AG09319 (cell line): ENCODE data around the gene BOD1L1.

Experiments used
- DNase-seq: peaks from one replicate; pipeline ENCODE4 v3.0.0-alpha.2; 2010; ENCODE audit warnings: low read depth; ENCODE audit errors: extremely low read depth
- TF ChIP-seq, protein P1 (sequence below): IDR thresholded peaks from 2 replicates; pipeline ENCODE4 v1.5.1; 2011; ENCODE audit warnings: low read depth, mild to moderate bottlenecking, inconsistent platforms, low read length, moderate library complexity

The BOD1L1 gene

DNA sequence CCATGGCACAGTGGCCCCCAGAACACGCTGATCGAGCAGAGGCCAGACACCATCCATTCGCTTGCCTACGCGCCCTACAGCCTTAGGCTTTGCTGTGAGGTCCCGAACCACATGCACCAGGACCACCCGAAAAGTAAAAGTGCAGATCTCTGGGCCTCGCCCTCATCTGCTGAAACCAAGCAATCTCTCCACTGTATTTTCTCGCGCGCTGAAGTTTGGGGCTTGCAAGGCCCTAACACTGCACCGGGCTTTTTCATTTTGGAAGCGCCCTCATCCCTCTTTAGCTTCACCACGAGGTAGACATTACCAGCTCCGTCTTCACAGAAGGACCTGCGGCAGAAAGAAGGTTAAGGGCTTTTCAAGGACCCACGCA, 104.4 kb downstream of the BOD1L1 start:
- TF ChIP-seq, protein P1, sequence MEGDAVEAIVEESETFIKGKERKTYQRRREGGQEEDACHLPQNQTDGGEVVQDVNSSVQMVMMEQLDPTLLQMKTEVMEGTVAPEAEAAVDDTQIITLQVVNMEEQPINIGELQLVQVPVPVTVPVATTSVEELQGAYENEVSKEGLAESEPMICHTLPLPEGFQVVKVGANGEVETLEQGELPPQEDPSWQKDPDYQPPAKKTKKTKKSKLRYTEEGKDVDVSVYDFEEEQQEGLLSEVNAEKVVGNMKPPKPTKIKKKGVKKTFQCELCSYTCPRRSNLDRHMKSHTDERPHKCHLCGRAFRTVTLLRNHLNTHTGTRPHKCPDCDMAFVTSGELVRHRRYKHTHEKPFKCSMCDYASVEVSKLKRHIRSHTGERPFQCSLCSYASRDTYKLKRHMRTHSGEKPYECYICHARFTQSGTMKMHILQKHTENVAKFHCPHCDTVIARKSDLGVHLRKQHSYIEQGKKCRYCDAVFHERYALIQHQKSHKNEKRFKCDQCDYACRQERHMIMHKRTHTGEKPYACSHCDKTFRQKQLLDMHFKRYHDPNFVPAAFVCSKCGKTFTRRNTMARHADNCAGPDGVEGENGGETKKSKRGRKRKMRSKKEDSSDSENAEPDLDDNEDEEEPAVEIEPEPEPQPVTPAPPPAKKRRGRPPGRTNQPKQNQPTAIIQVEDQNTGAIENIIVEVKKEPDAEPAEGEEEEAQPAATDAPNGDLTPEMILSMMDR: no peak
- no peak for DNase-seq

DNA sequence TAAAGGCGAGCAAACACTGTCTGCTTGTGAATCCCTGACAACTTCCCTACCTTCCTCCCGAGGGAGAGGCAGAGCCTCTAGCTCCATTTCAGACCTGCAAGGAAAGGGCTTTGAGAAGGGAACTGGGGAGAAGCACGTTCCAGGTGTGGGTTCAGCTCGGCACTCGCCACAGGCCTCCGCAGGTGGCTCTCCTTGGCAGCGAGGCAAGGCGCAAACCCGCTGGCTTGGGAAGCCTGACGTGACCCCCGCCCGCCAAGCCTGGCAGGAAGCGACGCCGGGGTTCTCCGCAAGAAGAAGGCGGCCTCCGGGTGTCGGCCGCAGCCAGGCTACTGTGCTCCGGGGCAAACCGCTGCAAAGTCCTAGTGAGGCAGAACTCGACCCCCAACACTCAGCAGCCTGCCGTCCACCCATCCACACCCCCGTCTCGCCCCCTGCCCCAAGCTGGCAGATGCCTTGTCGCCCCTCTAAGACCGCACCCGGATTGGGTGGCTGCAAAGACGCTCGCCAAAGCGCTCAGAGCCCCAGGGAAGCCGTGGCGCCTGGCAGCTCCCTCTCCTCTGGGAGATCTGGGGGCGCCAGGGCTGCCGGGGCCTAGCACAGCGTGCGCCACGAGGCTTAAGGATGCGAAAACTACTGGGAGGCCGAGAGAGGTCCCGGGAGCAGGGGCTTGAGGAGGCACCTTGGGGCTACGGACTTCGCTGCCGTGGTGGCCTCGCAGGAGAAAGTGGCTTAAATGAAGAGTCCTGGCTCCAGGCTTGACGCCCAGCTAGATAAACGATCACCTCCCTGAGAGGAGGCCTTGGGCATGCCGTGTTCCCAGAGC, 105.0 kb downstream of the BOD1L1 start:
- TF ChIP-seq, protein P1: no peak
- DNase-seq: no peak

DNA sequence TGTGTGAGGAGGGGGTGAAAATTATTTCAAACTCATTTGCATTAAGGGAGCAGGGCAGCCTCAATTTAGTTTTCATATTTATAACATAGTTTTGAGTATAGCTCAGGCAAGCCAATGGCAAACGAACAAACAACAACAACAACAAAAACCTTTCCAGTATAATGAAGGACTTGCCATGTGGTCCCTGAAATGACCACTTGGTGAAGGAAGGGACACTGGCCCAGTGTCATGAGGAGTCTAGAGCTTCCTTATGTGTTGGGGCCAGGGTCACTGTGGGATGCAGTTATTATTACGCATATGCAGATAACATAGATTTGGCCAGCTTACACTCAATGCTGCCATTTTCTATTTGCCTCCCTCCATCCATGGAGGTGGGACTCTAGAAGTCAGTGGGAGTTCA, 106.5 kb downstream of the BOD1L1 start:
- no peak for DNase-seq
- TF ChIP-seq, protein P1: no peak
